K562 (cell line): ENCODE measurements around the gene DCAF8. TPM values are rescaled to one million over a fixed set of nuclear protein-coding genes. Genes with fewer than 3 reads are reported as not detected.

Experiments used
- ATAC-seq: fragments of 200-7000 bp; cut with Tn5 transposase; 3 replicates; pipeline ENCODE4 v1.9.1; 2020; ENCODE audit warnings: moderate library complexity
- BruUV-seq: library from RNA; stranded (reverse); fragments of 400-500 nt; replicated peaks from 2 replicates; lab custom pipeline; 2021; lab: Mats Ljungman, UMichigan
- CTCF ChIA-PET: fragments of 300-600 bp; formaldehyde crosslinking; extraction: SDS; loops from one replicate; lab custom pipeline; 2021; ENCODE audit warnings: low intra/inter-chr PET ratio; lab: Yijun Ruan, JAX
- POLR2A ChIA-PET: fragments of 300-600, 350-650 bp; sonication (Branson Sonifier 250); formaldehyde crosslinking; extraction: SDS; loops from one replicate; lab custom pipeline; 2021; ENCODE audit warnings: antibody characterized with exemption, inconsistent platforms; lab: Yijun Ruan, JAX
- DNase-seq, 4 experiments: peaks; one replicate each; pipeline versions ENCODE4 v3.0.0 to v3.0.0-alpha.2; 2011 to 2018; ENCODE audit warnings: low spot score in 3 of 4, mixed read lengths in 3 of 4; ENCODE audit errors: extremely low read depth in 1 of 4
- FAIRE-seq: peaks from 2 replicates; lab custom pipeline; 2011; peaks lifted over from hg19 to GRCh38; lab: Jason Lieb, UNC
- H2AFZ ChIP-seq: 2 replicates; pipeline ENCODE4 v1.6.0; 2011; ENCODE audit warnings: low read depth, low read length, control low read depth, inconsistent platforms
- H3K27ac ChIP-seq: fragments of 200-600 bp; 3 replicates; pipeline ENCODE4 v1.8.0; 2011; ENCODE audit warnings: low read depth, mild to moderate bottlenecking, control low read depth, inconsistent platforms, low read length, moderate library complexity, mixed read lengths; ENCODE audit errors: extremely low read depth
- H3K27me3 ChIP-seq, 2 experiments: fragments of 300-600 bp in 1 of 2; 2 replicates in 1 of 2; 3 replicates in 1 of 2; pipeline versions ENCODE4 v1.6.0 to v1.8.0; 2011; ENCODE audit warnings: inconsistent platforms in 2 of 2, low read length in 2 of 2, mild to moderate bottlenecking in 1 of 2, mixed read lengths in 1 of 2, moderate library complexity in 1 of 2; ENCODE audit not compliant: control insufficient read depth in 2 of 2, insufficient read depth in 2 of 2
- H3K36me3 ChIP-seq: fragments of 300-600 bp; 3 replicates; pipeline ENCODE4 v1.8.0; 2011; ENCODE audit warnings: mild to moderate bottlenecking, low read length, inconsistent platforms; ENCODE audit not compliant: control insufficient read depth, insufficient read depth
- H3K4me1 ChIP-seq, 2 experiments: fragments of 200-600 bp in 1 of 2; replicated peaks in 1 of 2; 2 replicates in 1 of 2; 3 replicates in 1 of 2; pipeline versions ENCODE4 v1.5.1 to v1.8.0; 2011; ENCODE audit warnings: inconsistent platforms in 2 of 2, low read length in 2 of 2, mild to moderate bottlenecking in 1 of 2, mixed read lengths in 1 of 2, moderate library complexity in 1 of 2; ENCODE audit not compliant: control insufficient read depth in 2 of 2, insufficient read depth in 2 of 2
- H3K4me2 ChIP-seq: 2 replicates; pipeline ENCODE4 v1.6.1; 2011; ENCODE audit warnings: low read length, control low read depth, inconsistent platforms, mixed read lengths; ENCODE audit not compliant: insufficient read depth
- H3K4me3 ChIP-seq: fragments of 200-600 bp; sonication (generic), shearing (Covaris generic); 2 replicates; pipeline ENCODE4 v1.5.1; 2016; ENCODE audit warnings: control low read depth, inconsistent platforms
- H3K79me2 ChIP-seq: fragments of 200-600 bp; 3 replicates; pipeline ENCODE4 v1.8.0; 2011; ENCODE audit warnings: low read length, inconsistent platforms; ENCODE audit not compliant: control insufficient read depth, insufficient read depth
- H3K9ac ChIP-seq, 2 experiments: 2 replicates each; pipeline versions ENCODE4 v1.6.0 to v1.6.1; 2011; ENCODE audit warnings: low read depth in 2 of 2, low read length in 2 of 2, control low read depth in 1 of 2, inconsistent platforms in 1 of 2, mild to moderate bottlenecking in 1 of 2, mixed read lengths in 1 of 2; ENCODE audit not compliant: insufficient read depth in 1 of 2
- H3K9me1 ChIP-seq: one replicate; pipeline ENCODE4 v1.6.0; 2011; ENCODE audit warnings: inconsistent platforms, mild to moderate bottlenecking, low read length, moderate library complexity; ENCODE audit not compliant: control insufficient read depth, insufficient read depth
- H3K9me3 ChIP-seq: replicated peaks from 2 replicates; pipeline ENCODE4 v1.5.1; 2011; ENCODE audit warnings: low read depth, low read length, inconsistent platforms; ENCODE audit not compliant: control insufficient read depth, insufficient read depth
- H4K20me1 ChIP-seq: replicated peaks from 2 replicates; pipeline ENCODE4 v1.6.1; 2011; ENCODE audit warnings: low read length, inconsistent platforms, mixed read lengths; ENCODE audit not compliant: control insufficient read depth, insufficient read depth
- ILK ChIP-seq: fragments of 450-650 bp; IDR thresholded peaks from 2 replicates; pipeline ENCODE4 v1.6.1; 2016; ENCODE audit warnings: missing genetic modification characterization, low read depth, mild to moderate bottlenecking, missing compliant biosample characterization, moderate library complexity, borderline replicate concordance
- JUND ChIP-seq, 2 experiments: IDR thresholded peaks; 2 replicates in 1 of 2; 3 replicates in 1 of 2; pipeline ENCODE4 v1.6.1; 2011; ENCODE audit warnings: borderline replicate concordance in 2 of 2, low read depth in 2 of 2, low read length in 2 of 2, improper control_type of control experiment in 1 of 2, missing biosample characterization in 1 of 2, missing genetic modification characterization in 1 of 2, missing genetic modification reagents in 1 of 2
- KLF6 ChIP-seq: fragments of 250-450 bp; sonication (Bioruptor Pico); IDR thresholded peaks from 2 replicates; pipeline ENCODE4 v1.4.0; 2020; ENCODE audit warnings: mild to moderate bottlenecking, moderate library complexity, borderline replicate concordance
- PHB ChIP-seq: fragments of 250-450 bp; sonication (Bioruptor Pico); IDR thresholded peaks from 2 replicates; pipeline ENCODE4 v1.5.0; 2021
- POLR2A ChIP-seq: fragments of 450-650 bp; conservative IDR thresholded peaks from 2 replicates; pipeline ENCODE4 v1.6.1; 2016
- RBM22 ChIP-seq: fragments of 200-400 bp; formaldehyde crosslinking; IDR thresholded peaks from 2 replicates; pipeline ENCODE4 v1.6.1; 2018; ENCODE audit warnings: low read length, low read depth; ENCODE audit not compliant: poor library complexity, severe bottlenecking
- RFX1 ChIP-seq: fragments of 450-650 bp; IDR thresholded peaks from 2 replicates; pipeline ENCODE4 v1.6.1; 2016; ENCODE audit warnings: mild to moderate bottlenecking, moderate library complexity
- TSC22D4 ChIP-seq: fragments of 450-650 bp; IDR thresholded peaks from 2 replicates; pipeline ENCODE4 v1.6.1; 2016; ENCODE audit warnings: missing genetic modification characterization, missing biosample characterization, control low read depth
- ZNF77 ChIP-seq: fragments of 250-450 bp; sonication (Bioruptor Pico); IDR thresholded peaks from 2 replicates; pipeline ENCODE4 v1.5.0; 2020
- WGBS: fragments of 100-300 bp; shearing (Covaris generic); methylation state at CpG from one replicate; pipeline ENCODE4 v1.1.6; 2016; ENCODE audit warnings: low coverage, mixed read lengths; ENCODE audit not compliant: insufficient coverage; ENCODE audit errors: missing lambda C conversion rate; 5-methylcytosine and 5-hydroxymethylcytosine counted together
- in situ Hi-C: fragments of 300-500 bp; cut with MboI; formaldehyde crosslinking; loops from 4 replicates; pipeline ENCODE4 v1.15.0; 2018; ENCODE audit warnings: inconsistent platforms, mixed read lengths
- intact Hi-C: fragments of 100-400 bp; cut with micrococcal nuclease; formaldehyde crosslinking; loops from 2 replicates; pipeline ENCODE4 v1.14.2; 2022
- polyA plus RNA-seq, 8 experiments: library from polyadenylated mRNA; depleted of rRNA in 4 of 8; stranded (reverse) in 5 of 8; unstranded in 3 of 8; fragments of >200 nt; fragmentation: Nextera tagmentation in 2 of 8; fragmentation: Illumina TruSeq in 1 of 8; extraction: Ambion mirVana in 2 of 8; extraction: Trizol in 1 of 8; gene quantifications; 2 replicates each; pipeline versions ENCODE4 v1.2.1 to v1.2.3, GENCODE V29; 2011 to 2014; ENCODE audit warnings: inconsistent platforms in 1 of 8, missing spikeins in 1 of 8
- total RNA-seq, 7 experiments: library from RNA; depleted of rRNA in 6 of 7; stranded (reverse); fragments of >200 nt in 6 of 7; fragmentation: Illumina TruSeq in 2 of 7; extraction: Trizol in 2 of 7; gene quantifications; 2 replicates each; pipeline versions ENCODE4 v1.2.1 to v1.2.3, GENCODE V29; 2011 to 2021; ENCODE audit warnings: low replicate concordance in 1 of 7
- TF ChIP-seq, protein P1 (sequence below): fragments of 450-650 bp; IDR thresholded peaks from 2 replicates; pipeline ENCODE4 v1.6.1; 2018; ENCODE audit warnings: mild to moderate bottlenecking, low read depth; ENCODE audit not compliant: partially characterized antibody
- TF ChIP-seq, protein P2 (sequence below): fragments of 250-450 bp; sonication (Bioruptor Pico); IDR thresholded peaks from 2 replicates; pipeline ENCODE4 v1.8.0; 2021; ENCODE audit warnings: moderate library complexity, mild to moderate bottlenecking, inconsistent platforms

DCAF8 gene
- total and polyA plus RNA-seq, 9 of the 15 experiments (the other 6 are each of a cell fraction or from before 2014, with no cell fraction given), result 11.6 to 149 (median 81.3) TPM

DNA sequence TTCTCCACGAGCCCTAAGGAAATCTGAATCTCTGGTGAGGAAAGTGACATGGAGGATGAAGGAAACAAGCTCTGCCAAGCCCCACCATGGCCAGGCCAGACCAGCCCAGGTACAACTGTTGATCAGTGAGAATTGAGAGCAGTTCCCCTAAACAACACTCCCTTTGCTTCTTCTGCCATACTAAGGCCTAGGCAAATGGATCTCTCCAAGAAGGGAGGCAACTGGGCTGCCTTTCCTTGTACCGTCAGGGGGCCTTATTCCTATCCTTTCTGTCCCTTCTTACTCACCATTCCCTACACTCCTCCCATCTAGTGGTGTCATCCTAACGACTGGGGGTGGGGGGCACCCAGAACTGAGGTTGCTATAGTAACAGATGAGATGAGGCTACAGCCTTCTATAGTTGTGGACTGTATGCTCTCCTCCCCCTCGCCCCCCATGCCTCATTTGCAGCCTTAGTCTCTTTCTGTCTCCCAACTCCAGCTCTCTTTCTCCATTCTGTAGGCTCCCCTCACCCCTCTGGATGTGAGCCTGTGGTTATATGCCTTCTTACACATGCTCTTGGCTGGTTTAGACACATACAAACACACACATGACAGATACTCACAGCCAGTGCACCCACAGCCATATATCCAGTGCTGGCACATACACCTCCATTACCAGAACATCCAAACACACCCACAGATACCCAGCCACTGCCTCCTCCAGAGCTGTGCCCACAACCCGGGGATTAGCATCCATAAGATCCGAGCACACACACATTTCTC lies 53.6 kb downstream of the DCAF8 start:
- 57% methylated on average over 6 of the region's 6 CpGs for WGBS
- peak in 1 of 4 experiments; percentile 29 for DNase-seq
- ChIA-PET CTCF (no interaction called here), POLR2A (interaction anchor here (0.6 to 3.4 kb wide), 10 partner anchors 10 to 900 kb away, joined by 3 to 41 read pairs (median 4); partner anchors contain the start of gene PEX19)
- H3K27me3 ChIP-seq, result no peaks in the 10 kb centered on the region
- H3K9me3 ChIP-seq, result no peaks in the 10 kb centered on the region
- peaks cover 5% of the 10 kb centered on the region; the same call in 1 of the 2 replicates for H4K20me1 ChIP-seq
- peaks cover 65% of the 10 kb centered on the region; the same call in 2 of the 3 replicates for H3K36me3 ChIP-seq
- H3K9ac ChIP-seq, result peak overlapping the region in 1 of 2 experiments; percentile 6; a peak in 1 of 4 replicates
- ATAC-seq, result no peak
- H3K4me3 ChIP-seq, result no peak overlapping the region
- no peak for FAIRE-seq
- no peaks in the 10 kb centered on the region for H3K9me1 ChIP-seq
- peaks cover 16% of the 10 kb centered on the region for H3K79me2 ChIP-seq
- in situ Hi-C loops, result no loop called here
- no TSS peak for BruUV-seq
- no peak overlapping the region; the same call in 2 of the 3 replicates for H3K27ac ChIP-seq
- H2AFZ ChIP-seq, result no peak overlapping the region
- intact Hi-C loops, result no loop called here
- no peak overlapping the region for H3K4me2 ChIP-seq
- peaks cover 25 to 30% of the 10 kb centered on the region in 2 experiments for H3K4me1 ChIP-seq
- TF ChIP-seq, protein P1, sequence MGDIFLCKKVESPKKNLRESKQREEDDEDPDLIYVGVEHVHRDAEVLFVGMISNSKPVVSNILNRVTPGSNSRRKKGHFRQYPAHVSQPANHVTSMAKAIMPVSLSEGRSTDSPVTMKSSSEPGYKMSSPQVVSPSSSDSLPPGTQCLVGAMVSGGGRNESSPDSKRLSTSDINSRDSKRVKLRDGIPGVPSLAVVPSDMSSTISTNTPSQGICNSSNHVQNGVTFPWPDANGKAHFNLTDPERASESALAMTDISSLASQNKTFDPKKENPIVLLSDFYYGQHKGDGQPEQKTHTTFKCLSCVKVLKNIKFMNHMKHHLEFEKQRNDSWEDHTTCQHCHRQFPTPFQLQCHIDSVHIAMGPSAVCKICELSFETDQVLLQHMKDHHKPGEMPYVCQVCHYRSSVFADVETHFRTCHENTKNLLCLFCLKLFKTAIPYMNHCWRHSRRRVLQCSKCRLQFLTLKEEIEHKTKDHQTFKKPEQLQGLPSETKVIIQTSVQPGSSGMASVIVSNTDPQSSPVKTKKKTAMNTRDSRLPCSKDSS, result no peak
- TF ChIP-seq RBM22 (no peak), TSC22D4 (no peak), RFX1 (peak; percentile 75), JUND (IDR thresholded peaks at IDR 0.05; ENCODE audit: borderline replicate concordance, low read depth, low read length) (no peak), JUND (tag; IDR thresholded peaks at IDR 0.05; ENCODE audit: borderline replicate concordance, low read depth, low read length) (no peak), ILK (no peak), POLR2A (0 out of 2 replicates have a peak, but pooled peaks have one; percentile 23), KLF6 (no peak), ZNF77 (CRISPR knock-in tag) (no peak), PHB (CRISPR knock-in tag) (no peak)
- TF ChIP-seq, protein P2, sequence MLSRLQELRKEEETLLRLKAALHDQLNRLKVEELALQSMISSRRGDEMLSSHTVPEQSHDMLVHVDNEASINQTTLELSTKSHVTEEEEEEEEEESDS, result no peak
